Right atrium auricular region (tissue), 2 donors: ENCODE data around the gene TFDP2. TPM values are rescaled to one million over a fixed set of nuclear protein-coding genes. Genes with fewer than 3 reads are reported as not detected.

Experiments
- DNase-seq: peaks from one replicate; pipeline ENCODE4 v3.0.0-alpha.2; 2019; ENCODE audit warnings: low spot score
- H3K27ac ChIP-seq, 2 donors: fragments of 200-600 bp; sonication (generic); 1 replicate in 1 of 2; 2 replicates in 1 of 2; pipeline ENCODE4 v1.5.1; 2016 to 2019
- H3K27me3 ChIP-seq, 2 donors: fragments of 200-600 bp; sonication (generic); one replicate each; pipeline versions ENCODE4 v1.5.1 to v1.6.0; 2017 to 2019
- H3K36me3 ChIP-seq: fragments of 200-600 bp; sonication (generic); one replicate; pipeline ENCODE4 v1.5.1; 2016
- H3K4me1 ChIP-seq, 2 donors: fragments of 200-600 bp; sonication (generic); one replicate each; pipeline versions ENCODE4 v1.5.1 to v1.6.0; 2017 to 2019
- H3K4me3 ChIP-seq, 2 donors: fragments of 200-600 bp; sonication (generic); 1 replicate in 1 of 2; 2 replicates in 1 of 2; pipeline ENCODE4 v1.5.1; 2017 to 2019; ENCODE audit warnings: mild to moderate bottlenecking in 1 of 2, moderate library complexity in 1 of 2
- H3K9me3 ChIP-seq, 2 donors: fragments of 200-600 bp; sonication (generic); one replicate each; pipeline ENCODE4 v1.5.1; 2019
- total RNA-seq, 2 donors: library from RNA; depleted of rRNA; stranded (reverse); fragments of >200 nt; gene quantifications; one replicate each; pipeline ENCODE4 v1.1.0, GENCODE V29; 2016
- TF ChIP-seq, protein P1 (sequence below), 2 donors: fragments of 200-600 bp; sonication (generic); IDR thresholded peaks; one replicate each; pipeline ENCODE4 v1.5.1; 2019; ENCODE audit warnings: antibody characterized with exemption in 2 of 2

Gene TFDP2, protein sequence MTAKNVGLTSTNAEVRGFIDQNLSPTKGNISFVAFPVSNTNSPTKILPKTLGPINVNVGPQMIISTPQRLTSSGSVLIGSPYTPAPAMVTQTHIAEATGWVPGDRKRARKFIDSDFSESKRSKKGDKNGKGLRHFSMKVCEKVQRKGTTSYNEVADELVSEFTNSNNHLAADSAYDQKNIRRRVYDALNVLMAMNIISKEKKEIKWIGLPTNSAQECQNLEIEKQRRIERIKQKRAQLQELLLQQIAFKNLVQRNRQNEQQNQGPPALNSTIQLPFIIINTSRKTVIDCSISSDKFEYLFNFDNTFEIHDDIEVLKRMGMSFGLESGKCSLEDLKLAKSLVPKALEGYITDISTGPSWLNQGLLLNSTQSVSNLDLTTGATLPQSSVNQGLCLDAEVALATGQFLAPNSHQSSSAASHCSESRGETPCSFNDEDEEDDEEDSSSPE
- total RNA-seq: 10 to 100 TPM; 30.2 to 59.3 TPM

DNA sequence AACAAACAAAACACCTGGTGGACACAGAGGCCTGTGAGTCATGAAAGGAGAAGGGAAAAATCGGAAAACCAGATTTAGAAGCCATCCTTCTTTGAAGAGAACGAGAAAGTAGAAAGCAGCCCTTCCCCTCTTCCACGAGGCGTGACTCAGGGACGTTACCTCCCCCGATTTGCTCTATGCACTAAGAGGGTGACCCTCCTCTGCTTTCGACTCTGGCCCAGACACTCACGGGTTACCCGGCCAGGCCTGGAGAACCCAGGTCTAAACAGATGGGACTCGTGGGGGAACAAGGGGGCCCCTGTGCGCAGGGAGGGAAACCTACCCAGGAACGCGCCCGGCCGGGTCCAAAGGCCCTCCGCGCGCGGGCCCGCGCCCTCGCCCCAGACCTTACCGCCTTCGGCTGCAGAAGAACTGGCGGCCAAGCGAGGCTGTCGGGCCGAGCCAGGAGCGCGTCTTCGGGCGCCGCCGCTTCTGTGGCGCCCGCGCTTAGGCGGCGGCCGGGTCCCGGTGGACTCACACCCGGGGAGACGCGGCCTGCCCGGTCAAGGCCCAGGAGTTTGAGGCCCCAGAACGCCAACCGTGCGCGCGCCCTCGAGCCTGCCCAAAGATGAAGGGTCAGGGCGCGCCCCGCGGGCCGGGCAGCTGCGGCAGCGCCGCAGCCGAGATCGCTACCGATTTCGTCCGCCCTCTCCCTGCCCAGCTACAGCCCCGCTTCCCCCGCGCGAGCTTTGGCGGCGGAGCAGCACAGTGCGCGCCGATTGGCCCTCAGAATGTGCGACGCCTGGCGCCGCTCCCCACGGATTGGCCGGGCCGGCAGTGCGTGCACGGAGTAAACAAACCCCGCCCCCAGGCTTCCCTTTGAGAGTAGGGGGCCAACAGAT, at the start of gene TFDP2:
Gene TFDP2, minus strand, starts transcription at position 753 of the 881 bp plus-strand sequence. CDS start 47,795 bp downstream, outside the sequence.
- peak; percentile 90 for DNase-seq
- Histone ChIP-seq H3K4me3 (peak within 1 kb of the TSS; percentile 78 to 87), H3K9me3 (no peaks in the 10 kb centered on the region), H3K27ac (peak within 1 kb of the TSS; percentile 84 to 86), H3K36me3 (no peaks in the 10 kb centered on the region), H3K27me3 (no peaks in the 10 kb centered on the region), H3K4me1 (peaks cover 0 to 4% of the 10 kb centered on the region in 2 donors)
- TF ChIP-seq, protein P1, sequence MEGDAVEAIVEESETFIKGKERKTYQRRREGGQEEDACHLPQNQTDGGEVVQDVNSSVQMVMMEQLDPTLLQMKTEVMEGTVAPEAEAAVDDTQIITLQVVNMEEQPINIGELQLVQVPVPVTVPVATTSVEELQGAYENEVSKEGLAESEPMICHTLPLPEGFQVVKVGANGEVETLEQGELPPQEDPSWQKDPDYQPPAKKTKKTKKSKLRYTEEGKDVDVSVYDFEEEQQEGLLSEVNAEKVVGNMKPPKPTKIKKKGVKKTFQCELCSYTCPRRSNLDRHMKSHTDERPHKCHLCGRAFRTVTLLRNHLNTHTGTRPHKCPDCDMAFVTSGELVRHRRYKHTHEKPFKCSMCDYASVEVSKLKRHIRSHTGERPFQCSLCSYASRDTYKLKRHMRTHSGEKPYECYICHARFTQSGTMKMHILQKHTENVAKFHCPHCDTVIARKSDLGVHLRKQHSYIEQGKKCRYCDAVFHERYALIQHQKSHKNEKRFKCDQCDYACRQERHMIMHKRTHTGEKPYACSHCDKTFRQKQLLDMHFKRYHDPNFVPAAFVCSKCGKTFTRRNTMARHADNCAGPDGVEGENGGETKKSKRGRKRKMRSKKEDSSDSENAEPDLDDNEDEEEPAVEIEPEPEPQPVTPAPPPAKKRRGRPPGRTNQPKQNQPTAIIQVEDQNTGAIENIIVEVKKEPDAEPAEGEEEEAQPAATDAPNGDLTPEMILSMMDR (IDR thresholded peaks at IDR 0.05): no peak

DNA sequence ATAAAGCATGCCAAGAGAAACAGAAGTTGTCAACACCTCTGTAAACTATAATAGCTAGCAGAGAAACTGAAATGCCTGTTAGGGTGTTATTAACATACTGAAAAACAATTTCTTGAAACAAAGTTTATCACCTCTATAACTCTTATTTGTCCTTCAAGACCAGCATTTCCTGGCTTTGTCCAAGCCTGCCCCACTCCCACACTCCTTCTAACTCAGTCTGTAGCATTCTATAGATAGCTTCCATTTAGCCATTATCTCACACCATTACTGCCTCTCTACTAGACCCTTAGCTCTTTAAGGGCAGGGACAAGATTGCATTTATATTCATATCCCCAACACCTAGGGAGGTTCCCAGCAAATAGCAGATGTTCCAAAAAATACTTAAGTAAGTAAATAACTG, 39.5 kb upstream of the TFDP2 start:
- Histone ChIP-seq H3K4me1 (peaks cover 0 to 9% of the 10 kb centered on the region in 2 donors), H3K36me3 (peaks cover 6% of the 10 kb centered on the region), H3K27ac (no peak overlapping the region), H3K9me3 (no peaks in the 10 kb centered on the region), H3K4me3 (no peak overlapping the region), H3K27me3 (no peaks in the 10 kb centered on the region)
- no peak for DNase-seq
- TF ChIP-seq, protein P1 (IDR thresholded peaks at IDR 0.05): no peak

DNA sequence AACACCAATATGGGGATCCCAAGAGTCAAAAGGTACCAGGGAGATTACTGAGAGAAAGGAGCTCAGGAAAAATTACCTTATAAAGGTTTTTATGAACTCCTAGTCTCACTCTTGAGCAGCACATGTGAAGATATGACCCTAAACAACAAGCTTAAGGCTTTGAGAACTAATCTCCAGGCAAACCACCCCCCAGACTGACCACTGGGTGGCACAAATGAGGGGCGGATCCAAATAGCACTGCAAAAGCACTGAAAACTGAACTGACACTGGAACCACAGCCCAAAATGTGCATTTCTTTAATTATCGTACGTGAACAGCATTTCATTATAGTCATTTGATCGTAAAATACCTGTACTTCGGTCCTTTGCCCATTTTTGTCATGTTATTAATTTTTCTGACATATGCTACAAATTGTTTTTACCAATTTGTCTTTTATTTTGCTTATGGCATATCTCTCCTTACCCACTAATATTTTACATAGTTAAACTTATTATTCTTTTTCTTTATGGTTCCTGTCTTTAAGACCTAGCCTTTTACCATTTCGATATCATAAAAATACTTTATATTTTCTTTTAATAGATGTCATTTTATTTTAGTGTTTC, 31.5 kb upstream of the TFDP2 start:
- TF ChIP-seq, protein P1 (IDR thresholded peaks at IDR 0.05): peak; percentile 28 to 65
- Histone ChIP-seq H3K27ac (no peak overlapping the region), H3K9me3 (no peaks in the 10 kb centered on the region), H3K36me3 (peaks cover 26% of the 10 kb centered on the region), H3K27me3 (no peaks in the 10 kb centered on the region), H3K4me1 (no peaks in the 10 kb centered on the region), H3K4me3 (no peak overlapping the region)
- DNase-seq: no peak

DNA sequence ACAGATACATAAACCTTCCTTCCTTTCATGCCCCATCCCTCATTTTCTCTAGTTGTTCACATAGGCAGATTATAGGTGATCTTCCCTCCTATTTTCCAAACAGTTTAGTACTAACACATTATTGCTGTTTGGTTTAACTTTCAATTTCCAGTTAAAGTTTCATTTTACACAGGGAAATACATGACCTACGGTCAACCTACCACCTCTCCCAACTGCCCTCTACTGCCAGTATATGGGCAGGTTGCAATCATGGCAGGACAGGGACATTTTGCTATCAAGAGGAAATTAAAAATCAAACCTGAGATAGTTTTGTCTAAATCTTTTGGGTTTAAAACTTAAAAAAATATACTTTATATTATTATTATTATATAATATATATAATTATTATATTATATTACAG, 26.1 kb upstream of the TFDP2 start:
- Histone ChIP-seq H3K4me3 (no peak overlapping the region), H3K4me1 (no peaks in the 10 kb centered on the region), H3K27me3 (no peaks in the 10 kb centered on the region), H3K36me3 (peaks cover 41% of the 10 kb centered on the region), H3K9me3 (no peaks in the 10 kb centered on the region), H3K27ac (no peak overlapping the region)
- no peak for DNase-seq
- TF ChIP-seq, protein P1 (IDR thresholded peaks at IDR 0.05): no peak

DNA sequence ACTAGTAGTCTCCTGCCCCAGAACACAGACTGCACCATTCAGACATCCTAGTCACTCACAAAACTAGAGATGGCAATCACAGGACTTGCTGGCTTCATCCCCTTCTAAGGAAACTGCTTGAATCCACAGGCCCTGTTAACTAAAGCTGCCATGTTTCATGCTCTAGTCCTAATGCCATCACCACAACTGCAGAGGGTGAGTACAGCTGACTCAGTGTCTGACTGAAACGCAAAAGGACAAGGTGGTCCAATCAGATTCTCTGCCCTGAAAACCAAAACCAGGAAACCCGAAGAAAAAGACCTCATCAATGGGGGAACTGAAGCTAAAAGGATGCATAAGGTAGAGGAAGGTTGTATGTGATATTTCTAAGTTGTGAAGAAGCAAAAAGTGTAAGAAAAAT, 25.2 kb upstream of the TFDP2 start:
- peaks cover 47% of the 10 kb centered on the region for H3K36me3 ChIP-seq
- H3K27ac ChIP-seq: no peak overlapping the region
- H3K4me1 ChIP-seq: no peaks in the 10 kb centered on the region
- TF ChIP-seq, protein P1 (IDR thresholded peaks at IDR 0.05): no peak
- no peaks in the 10 kb centered on the region for H3K9me3 ChIP-seq
- H3K27me3 ChIP-seq: no peaks in the 10 kb centered on the region
- no peak for DNase-seq
- H3K4me3 ChIP-seq: no peak overlapping the region
